ENCODE measurements around the gene LLGL1.

DNA sequence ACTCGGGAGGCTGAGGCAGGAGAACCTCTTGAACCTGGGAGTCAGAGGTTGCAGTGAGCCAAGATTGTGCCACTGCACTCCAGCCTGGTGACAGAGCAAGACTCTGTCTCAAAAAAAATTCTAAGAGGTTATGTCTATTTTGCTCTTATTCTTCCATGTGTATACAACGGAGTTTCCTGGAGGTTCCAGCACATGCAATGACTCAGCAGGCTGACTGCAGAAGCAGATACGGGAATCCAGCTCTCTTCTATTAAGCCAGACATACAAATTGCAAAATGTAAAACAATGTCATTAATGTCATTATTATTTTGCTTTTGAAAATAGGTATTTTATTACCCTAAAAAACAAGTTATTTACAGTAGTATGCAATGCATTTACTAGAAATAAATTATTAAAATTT lies 53.4 kb downstream of the LLGL1 start:
- TF ChIP-seq CTCF (IDR thresholded peaks at IDR 0.05) (no peak), POLR2A (IDR thresholded peaks at IDR 0.05; ENCODE audit: low read length) (no peak)

Data from A549 (cell line).